GM19193 (cell line): ENCODE measurements around the gene TBC1D9.

Source experiments
- POLR2A ChIP-seq: IDR thresholded peaks from 4 replicates; pipeline ENCODE4 v1.6.1; 2011; ENCODE audit not compliant: insufficient read depth, insufficient read length; ENCODE audit errors: extremely low read depth

Gene TBC1D9

GRCh38 chr4:140693562-140693961 is 62.6 kb downstream of the TBC1D9 start:
- TF ChIP-seq POLR2A: no peak

DNA sequence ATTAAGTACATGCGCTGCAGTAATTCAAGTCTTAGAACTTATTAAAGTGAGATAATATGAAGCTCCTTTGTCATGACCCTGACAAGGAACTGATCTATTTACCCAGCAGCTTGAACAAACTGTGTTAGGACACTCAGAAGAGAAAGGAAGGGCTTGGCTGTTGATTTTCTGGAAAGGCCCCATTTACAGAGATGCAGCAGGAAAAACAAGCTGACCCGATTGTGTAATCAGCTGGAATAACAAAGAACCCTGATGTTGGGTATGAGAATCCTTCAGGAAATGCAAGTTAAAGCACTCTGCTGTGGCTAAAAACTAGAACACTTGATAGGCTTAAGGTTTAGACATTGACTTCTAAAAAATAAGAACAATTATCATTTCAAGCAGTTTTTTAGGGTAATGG is 64.8 kb downstream of the TBC1D9 start:
- no peak for TF ChIP-seq POLR2A

DNA sequence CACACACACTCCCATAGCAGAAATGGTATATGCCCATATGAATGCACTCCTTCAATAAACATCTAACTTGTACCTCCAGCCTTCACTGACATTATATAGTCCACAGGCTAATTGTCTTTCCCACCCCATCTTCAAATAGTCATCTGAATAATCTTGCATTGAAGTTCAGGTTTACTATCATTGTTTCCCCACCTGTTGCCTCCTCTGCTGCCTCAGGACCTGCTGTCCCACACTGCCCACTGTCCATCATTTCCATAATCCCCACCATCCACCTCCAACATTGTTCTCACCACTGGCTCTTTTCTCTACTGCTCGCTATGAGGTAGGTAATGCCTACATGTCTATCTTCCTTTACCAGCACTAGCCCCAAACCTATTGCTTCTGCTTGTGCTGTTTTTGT is 66.1 kb downstream of the TBC1D9 start:
- no peak for TF ChIP-seq POLR2A

DNA sequence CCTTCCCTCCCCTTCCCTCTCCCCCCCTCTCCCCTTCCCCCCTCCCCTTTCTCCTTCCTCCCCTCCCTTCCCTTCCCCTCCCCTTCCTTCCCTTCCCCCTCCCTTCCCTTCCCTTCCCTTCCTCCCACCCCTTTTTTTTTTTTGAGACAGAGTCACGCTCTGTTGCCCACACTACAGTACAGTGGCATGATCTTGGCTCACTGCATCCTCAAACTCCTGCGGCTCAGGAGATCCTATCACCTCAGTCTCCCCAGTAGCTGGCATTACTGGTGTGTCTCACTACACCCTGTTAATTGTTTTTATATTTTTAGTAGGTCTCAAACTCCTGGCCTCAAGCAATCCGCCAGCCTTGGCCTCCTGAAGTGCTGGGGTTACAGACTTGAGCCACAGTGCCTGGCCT is 66.6 kb downstream of the TBC1D9 start:
- no peak for TF ChIP-seq POLR2A

DNA sequence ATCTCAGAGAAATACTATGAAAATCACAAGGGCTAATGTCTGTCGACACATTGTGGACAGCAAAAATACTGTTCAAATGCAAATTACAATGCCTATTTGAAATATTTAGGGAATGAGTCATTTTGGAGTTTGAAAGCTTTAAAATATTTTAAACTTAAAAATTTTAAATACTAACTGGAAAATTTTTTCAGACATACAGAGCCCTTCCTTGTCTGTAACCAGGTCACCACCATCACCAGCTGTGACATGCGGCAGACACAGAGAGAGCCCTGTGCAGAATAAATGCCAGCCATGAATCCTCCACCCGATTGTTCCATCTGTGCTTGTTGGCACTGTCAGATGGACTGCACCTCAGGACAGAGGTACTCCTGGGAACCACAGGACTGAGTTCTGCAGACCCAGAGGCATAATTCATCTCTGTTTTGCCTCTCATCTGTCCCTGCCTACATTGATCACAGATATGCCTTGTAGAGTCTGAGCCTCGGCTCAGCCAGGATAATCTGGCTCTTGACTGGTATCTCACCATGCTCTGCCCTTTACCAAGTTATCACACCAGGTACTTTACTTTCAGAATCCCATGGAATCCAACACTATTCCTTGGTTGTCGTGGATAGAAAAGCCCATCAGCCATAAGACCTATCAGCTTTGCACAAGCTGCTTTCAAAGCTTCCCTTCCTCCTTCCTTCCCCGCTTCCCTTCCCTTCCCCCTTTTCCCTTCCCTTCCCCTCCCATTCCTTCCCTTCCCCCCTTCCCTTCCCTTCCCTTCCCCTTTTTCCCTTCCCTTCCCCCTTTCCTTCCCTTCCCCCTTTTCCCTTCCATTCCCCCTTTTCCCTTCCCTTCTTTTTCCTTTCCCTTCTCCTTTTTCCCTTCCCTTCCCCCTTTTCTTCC is 67.2 kb downstream of the TBC1D9 start:
- no peak for TF ChIP-seq POLR2A

- TF ChIP-seq POLR2A: no peak
These were observed 69.4 kb downstream of the TBC1D9 start for GRCh38 chr4:140686796-140687195.

DNA sequence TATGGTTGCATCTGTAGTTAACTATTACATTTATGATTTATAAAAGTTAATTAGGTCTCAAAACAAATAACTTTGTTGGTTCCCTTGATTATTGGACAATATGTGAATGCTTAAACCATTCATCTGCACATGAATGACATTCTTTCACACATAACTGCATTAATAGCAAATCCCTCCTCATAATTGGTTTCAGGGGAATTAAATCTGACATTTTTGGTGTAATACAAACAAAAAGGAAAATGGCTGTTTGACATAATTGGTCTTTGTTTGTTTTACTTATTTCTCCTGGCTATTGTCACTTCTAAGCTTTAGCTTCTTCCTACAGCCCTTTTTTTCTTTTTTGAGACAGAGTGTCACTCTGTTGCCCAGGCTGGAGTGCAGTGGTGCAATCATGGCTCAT is 71.9 kb downstream of the TBC1D9 start:
- no peak for TF ChIP-seq POLR2A

DNA sequence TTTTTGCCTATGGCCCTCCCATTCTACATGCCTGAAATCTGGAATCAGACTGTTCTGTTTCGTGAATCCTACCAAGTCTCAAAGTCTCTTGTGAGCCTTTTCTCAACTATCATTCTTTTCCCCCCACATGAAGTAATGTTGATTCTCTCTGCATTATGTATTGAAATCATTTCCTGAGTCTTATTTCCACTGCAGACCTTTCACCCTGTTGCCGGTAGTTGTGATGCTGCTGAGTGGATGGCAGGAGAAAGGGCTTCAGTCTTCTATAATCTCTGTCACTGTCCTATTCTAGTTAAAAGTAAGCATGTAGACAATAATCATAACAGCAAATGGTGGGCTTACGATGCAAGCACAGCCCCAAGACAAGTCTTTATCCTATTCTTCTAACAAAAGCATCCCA is 75.0 kb downstream of the TBC1D9 start:
- no peak for TF ChIP-seq POLR2A

DNA sequence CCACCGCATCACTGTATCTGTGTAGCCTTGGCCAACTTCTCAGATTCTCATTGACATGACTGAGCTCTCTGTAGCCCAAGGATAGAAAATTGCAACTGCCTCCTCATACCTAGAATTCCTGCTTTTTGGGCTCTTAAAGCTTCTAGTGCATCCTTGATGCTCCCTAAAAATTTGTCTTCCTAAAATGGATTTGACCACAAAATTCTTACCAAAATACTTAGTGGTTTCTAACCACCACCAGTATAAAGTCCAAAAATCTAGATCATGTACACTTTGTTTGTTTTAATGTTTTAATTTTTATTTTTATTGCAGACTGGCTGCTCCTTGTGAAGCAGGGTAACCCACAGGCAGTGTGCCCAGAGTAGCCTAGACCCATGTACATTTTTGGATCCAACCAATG is 75.5 kb downstream of the TBC1D9 start:
- TF ChIP-seq POLR2A: no peak

- TF ChIP-seq POLR2A: no peak
These were observed 76.6 kb downstream of the TBC1D9 start for GRCh38 chr4:140679576-140679975.

GRCh38 chr4:140675599-140676231 is 80.5 kb downstream of the TBC1D9 start:
- TF ChIP-seq POLR2A: no peak

DNA sequence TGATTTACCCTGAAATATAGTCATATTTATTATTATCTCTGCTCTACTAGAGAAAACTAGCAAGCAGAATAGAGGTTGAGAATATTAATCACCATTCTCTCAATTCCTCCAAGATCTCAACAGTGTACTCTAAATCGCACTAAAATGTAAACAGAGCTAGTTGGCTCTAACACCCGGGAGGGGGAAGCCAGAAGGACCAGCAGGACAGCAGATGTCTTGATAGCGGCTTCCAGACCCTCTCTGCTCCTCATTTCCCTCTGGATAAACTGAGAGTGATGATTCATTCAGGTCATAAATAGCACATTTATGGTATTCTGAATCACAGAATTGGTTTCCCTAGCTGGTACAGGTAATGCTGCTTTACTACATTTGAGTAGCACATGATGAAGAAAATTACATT is 82.5 kb downstream of the TBC1D9 start:
- TF ChIP-seq POLR2A: no peak

DNA sequence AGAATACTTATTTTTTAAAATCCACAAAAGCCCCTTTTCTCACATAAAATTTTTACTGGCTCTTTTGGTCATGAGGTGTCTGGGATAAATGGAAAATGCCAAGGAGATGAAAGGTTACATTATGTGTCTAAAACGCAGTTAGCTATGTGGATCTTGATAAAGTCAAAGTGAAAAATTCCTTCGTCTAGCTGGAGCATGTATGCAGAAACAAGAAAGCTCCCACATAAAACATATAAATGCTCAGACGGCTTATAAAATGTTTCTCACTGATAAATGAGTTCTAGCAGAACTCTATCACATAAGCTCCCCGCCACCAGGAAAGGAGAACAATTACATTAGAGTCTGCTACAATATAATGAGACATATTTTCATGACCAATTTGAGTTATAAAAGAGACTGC is 83.8 kb downstream of the TBC1D9 start:
- TF ChIP-seq POLR2A: no peak

DNA sequence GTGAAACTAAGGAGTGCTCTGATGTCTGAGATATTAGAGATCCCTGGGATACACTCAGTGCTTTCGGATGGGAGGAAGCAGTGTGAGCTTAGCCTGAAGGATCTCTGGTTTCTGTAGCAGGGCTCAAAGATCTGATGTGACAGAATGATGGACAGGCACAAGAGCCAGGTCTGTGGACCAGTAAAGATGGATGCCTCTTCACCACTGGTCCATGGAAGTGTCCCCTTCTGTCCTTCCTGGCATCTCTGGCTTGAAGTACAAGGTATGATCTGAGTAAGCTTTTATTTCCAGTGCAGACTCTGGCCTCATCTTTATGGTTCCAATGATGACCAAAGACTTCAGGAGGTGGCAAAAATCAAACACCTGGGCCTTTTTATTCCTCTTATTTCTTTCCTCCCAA is 88.1 kb downstream of the TBC1D9 start:
- no peak for TF ChIP-seq POLR2A

DNA sequence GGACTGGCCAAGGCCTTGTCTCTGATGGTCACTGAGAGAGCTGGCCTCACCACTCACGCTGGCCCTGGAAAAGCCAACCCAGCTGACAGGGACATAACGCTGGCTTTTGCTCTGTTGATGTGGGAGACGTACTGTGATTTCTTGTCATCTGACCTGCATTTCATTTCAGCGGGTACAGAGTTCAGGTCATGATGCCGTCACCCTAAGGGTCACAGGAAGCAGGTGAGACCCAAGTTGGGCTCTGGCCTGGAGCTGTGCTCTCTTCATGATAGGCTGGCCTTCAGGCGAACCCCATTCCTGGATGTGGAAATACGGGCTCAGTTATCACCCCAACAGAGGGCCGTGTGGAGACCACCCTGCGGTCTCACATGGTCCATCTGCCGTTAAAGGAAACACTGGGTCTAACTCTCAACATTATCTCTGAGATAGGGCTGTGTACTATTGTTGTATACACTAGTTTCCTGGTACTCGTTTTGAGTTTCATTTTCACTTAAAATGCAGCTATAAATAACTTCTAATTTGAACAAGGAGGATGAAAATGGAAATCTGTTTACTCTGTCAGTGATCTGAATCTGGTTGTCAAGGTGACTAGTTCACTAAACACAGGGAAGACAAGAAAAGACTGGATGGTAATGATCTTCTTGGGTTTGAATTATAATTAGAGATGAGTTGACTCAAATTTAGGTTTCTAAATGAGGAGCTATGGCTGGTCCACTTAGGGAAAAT is 89.1 kb downstream of the TBC1D9 start:
- TF ChIP-seq POLR2A: no peak
